ENCODE data around the gene SLC30A4.

SLC30A4 gene

DNA sequence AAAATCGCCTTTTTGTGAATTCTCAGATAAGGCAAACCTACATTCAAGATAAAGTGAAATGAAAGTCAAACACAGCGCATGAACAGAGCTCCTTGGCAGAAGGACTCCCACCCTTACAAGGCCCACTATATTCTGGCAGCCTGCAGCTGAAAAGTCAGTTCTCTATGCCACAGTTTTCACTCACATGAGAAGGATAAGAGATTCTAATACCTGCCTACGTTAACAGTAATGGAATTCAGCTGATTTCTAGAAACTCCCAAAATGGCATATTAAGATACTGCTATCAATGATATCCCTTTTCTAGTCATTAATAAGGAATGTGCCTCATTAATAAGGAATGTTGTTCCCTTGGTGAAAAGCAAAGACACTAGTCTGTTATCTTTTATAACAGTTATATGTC is 27.0 kb downstream of the SLC30A4 start:
- no peak for DNase-seq (ENCODE audit: extremely low read depth, low read depth)
- TF ChIP-seq, protein P1, sequence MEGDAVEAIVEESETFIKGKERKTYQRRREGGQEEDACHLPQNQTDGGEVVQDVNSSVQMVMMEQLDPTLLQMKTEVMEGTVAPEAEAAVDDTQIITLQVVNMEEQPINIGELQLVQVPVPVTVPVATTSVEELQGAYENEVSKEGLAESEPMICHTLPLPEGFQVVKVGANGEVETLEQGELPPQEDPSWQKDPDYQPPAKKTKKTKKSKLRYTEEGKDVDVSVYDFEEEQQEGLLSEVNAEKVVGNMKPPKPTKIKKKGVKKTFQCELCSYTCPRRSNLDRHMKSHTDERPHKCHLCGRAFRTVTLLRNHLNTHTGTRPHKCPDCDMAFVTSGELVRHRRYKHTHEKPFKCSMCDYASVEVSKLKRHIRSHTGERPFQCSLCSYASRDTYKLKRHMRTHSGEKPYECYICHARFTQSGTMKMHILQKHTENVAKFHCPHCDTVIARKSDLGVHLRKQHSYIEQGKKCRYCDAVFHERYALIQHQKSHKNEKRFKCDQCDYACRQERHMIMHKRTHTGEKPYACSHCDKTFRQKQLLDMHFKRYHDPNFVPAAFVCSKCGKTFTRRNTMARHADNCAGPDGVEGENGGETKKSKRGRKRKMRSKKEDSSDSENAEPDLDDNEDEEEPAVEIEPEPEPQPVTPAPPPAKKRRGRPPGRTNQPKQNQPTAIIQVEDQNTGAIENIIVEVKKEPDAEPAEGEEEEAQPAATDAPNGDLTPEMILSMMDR (IDR thresholded peaks at IDR 0.05; ENCODE audit: low read depth, low read length, missing control alignments) = no peak
- no peak overlapping the region for H3K4me3 ChIP-seq (replicated peaks; ENCODE audit: low read depth, low read length)

DNA sequence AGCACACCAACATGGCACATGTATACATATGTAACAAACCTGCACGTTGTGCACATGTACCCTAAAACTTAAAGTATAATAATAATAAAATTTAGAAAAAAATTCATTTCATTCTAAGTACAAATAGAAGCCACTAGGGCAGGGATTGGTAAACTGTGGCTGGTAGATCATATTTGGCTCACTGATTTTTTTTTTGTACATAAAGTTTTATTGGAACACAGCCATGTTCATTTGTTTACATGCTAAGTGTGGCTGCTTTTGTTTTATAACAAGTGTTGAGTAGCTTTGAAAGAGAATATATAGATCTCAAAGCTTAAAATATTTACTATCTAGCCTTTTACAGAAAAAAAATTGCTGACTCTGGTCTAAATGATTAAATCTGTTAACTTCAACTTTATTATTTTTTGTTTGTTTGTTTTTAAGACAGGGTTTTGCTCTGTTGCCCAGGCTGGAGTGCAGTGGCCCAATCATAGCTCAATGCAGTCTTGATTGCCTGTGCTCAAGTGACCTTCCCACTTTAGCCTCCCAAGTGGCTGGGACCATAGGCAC is 32.8 kb downstream of the SLC30A4 start:
- TF ChIP-seq, protein P1 (IDR thresholded peaks at IDR 0.05; ENCODE audit: low read depth, low read length, missing control alignments) = no peak
- no peak overlapping the region for H3K4me3 ChIP-seq (replicated peaks; ENCODE audit: low read depth, low read length)
- no peak for DNase-seq (ENCODE audit: extremely low read depth, low read depth)

DNA sequence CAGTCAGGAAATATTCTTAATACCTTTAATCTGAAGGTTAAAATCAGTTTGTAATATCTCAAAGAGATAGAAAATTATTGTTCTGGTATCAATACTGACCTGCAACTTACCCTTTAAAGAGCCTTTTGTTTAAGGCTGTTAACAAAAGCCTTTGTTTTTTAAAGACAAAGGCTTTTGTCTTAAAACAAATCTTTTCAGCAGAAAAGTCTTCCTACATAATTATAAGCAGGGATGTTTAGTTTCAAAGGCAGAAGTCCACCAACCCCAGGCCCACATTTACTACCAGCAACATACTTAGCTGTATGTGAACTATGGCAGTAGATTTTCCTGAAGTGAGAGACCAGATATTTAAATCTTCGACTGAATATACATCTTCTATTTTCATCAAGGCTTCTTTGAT is 36.2 kb downstream of the SLC30A4 start:
- TF ChIP-seq, protein P1 (IDR thresholded peaks at IDR 0.05; ENCODE audit: low read depth, low read length, missing control alignments) = no peak
- no peak overlapping the region for H3K4me3 ChIP-seq (replicated peaks; ENCODE audit: low read depth, low read length)
- no peak for DNase-seq (ENCODE audit: extremely low read depth, low read depth)

DNA sequence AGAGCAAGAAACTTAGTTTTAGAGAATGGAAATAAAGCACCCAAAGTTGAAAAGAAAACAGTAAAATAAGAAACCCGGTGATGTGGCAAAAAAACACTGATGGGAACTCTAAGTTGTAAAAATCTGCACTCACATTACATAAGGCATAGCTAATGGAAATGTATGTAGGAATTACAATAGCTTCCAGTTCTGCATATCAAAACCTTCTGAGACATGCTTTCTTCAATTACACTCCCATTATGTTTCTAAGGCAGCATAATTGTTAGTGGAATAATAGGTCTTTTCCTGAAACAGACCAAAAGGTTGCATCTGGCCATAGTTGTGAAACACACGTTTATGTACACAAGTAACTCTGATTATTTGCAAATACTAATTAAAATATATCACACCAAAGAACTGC is 41.4 kb downstream of the SLC30A4 start:
- DNase-seq (ENCODE audit: extremely low read depth, low read depth) = no peak
- TF ChIP-seq, protein P1 (IDR thresholded peaks at IDR 0.05; ENCODE audit: low read depth, low read length, missing control alignments) = no peak

DNA sequence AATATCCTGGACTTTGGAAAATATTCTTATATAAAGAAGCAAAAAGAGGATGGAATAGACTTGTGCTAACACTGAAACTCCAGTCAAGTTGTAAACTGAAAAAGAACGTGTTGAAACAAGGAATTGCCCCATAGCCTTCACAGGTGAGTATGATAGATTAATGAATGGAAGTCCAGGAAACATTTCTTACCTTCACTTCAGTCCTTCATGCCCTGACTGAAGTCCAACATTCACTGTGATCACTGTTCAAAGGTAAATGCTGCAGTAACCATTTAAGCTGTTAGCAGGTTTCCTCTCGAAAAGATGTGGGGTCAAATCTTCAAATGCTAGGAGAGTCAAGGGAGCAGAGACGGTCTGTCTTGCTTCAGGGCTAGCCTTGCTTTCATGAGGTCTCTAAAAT is 46.1 kb downstream of the SLC30A4 start:
- no peak for DNase-seq (ENCODE audit: extremely low read depth, low read depth)
- H3K4me3 ChIP-seq (replicated peaks; ENCODE audit: low read depth, low read length) = no peak overlapping the region
- TF ChIP-seq, protein P1 (IDR thresholded peaks at IDR 0.05; ENCODE audit: low read depth, low read length, missing control alignments) = no peak

More for the DNA sequence above, 41.4 kb downstream of the SLC30A4 start:
- no peak overlapping the region for H3K4me3 ChIP-seq (replicated peaks; ENCODE audit: low read depth, low read length)

DNA sequence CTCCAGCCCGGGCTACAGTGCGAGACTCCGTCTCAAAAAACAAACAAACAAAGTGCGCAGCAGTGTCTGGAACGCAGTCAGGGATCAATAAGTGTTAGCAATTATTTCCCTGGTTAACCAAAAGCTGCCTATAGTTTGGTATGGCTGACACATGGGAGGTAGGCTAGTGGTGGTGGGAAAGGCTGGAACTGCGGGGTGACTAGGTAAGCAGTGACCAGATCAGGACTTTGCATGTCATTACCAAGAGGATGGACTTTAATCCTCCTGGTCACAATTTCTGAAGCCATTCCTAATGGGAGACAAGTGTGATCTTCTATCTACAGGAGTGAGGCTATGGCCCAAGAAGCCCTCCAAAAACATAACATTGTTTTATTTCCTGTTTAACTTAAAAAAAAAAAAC is 47.8 kb downstream of the SLC30A4 start:
- TF ChIP-seq, protein P1 (IDR thresholded peaks at IDR 0.05; ENCODE audit: low read depth, low read length, missing control alignments) = no peak
- no peak for DNase-seq (ENCODE audit: extremely low read depth, low read depth)
- no peak overlapping the region for H3K4me3 ChIP-seq (replicated peaks; ENCODE audit: low read depth, low read length)

DNA sequence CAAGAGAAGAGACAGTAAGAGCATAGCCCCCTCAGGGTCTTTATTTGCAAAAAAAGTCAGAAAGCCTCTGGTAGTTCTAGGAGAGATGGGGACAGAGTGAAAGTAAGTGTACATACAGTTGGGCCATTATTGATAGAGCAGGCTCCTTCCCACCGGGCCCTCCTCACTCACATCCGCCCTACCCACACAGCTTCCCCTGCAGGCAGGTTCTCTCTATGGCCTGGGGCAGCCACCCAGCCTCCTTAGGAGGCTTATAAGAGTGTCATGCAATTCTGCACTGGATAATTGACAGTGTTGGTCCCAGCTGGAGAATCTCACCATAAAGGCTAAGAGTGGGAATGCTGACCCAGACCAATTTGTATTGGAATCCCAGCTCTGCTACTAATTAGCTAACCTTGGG is 49.5 kb downstream of the SLC30A4 start:
- H3K4me3 ChIP-seq (replicated peaks; ENCODE audit: low read depth, low read length) = no peak overlapping the region
- no peak for DNase-seq (ENCODE audit: extremely low read depth, low read depth)
- TF ChIP-seq, protein P1 (IDR thresholded peaks at IDR 0.05; ENCODE audit: low read depth, low read length, missing control alignments) = no peak
